BJ (cell line): Measurements from ENCODE around the gene PADI4. TPM values are rescaled to one million over a fixed set of nuclear protein-coding genes. Genes with fewer than 3 reads are reported as not detected.

Experiments
- CTCF ChIA-PET: fragments of 350-600 bp; formaldehyde crosslinking; extraction: SDS; loops from one replicate; lab custom pipeline; 2021; ENCODE audit warnings: antibody characterized with exemption, inconsistent platforms; lab: Yijun Ruan, JAX
- POLR2A ChIA-PET: fragments of 300-600 bp; sonication (Branson Sonifier 250); formaldehyde crosslinking; extraction: SDS; loops from one replicate; lab custom pipeline; 2021; ENCODE audit warnings: antibody characterized with exemption; lab: Charles Lee
- DNase-seq: peaks from one replicate; pipeline ENCODE4 v3.0.0-alpha.2; 2011; ENCODE audit warnings: low read depth
- H3K27me3 ChIP-seq: 2 replicates; pipeline ENCODE4 v1.6.0; 2011; ENCODE audit warnings: low read length; ENCODE audit not compliant: control insufficient read depth, insufficient read depth
- H3K36me3 ChIP-seq: 2 replicates; pipeline ENCODE4 v1.5.1; 2011; ENCODE audit warnings: low read length; ENCODE audit not compliant: control insufficient read depth, insufficient read depth
- H3K4me3 ChIP-seq: 2 replicates; pipeline ENCODE4 v1.5.1; 2011; ENCODE audit warnings: low read depth, mild to moderate bottlenecking, control low read depth, low read length
- CTCF ChIP-seq: IDR thresholded peaks from 2 replicates; pipeline ENCODE4 v1.5.1; 2011; ENCODE audit warnings: low read depth, mild to moderate bottlenecking, control low read depth, inconsistent platforms, low read length, moderate library complexity; ENCODE audit not compliant: insufficient read depth
- polyA plus RNA-seq: library from polyadenylated mRNA; depleted of rRNA; stranded (reverse); fragments of >200 nt; gene quantifications from 2 replicates; pipeline ENCODE4 v1.2.3, GENCODE V29; 2011

The PADI4 gene
- polyA plus RNA-seq, 1 experiment, result not detected

GRCh38 chr1:17280436-17280835 is 27.6 kb upstream of the PADI4 start:
- Histone ChIP-seq H3K27me3 (peaks cover 17% of the 10 kb centered on the region), H3K4me3 (no peak overlapping the region), H3K36me3 (no peaks in the 10 kb centered on the region)
- CTCF ChIA-PET, result interaction anchor here (2.3 kb wide), 1 partner anchor 55 kb away, joined by 7 read pairs; no protein-coding TSS in a partner anchor
- POLR2A ChIA-PET, result no interaction called here
- DNase-seq, result no peak
- TF ChIP-seq CTCF, result no peak

DNA sequence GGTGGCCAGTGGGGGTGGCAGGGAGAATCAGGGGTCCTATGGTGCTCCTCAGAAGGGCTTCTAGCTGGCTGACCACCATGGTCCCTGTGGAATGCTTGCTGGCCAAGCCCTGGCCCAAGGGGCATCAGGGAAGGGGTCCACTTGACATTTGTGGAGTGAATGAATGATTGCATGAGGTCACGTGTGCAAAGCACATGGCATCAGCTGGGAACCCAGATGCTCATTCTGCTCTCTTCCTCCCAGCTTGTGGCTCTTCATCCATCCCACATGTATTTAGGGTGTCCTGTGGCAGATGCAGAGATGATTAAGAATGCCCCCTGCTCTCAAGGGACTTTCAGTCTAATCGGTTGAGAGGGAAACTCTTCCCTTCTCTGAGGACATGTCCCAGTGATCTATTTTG is 27.1 kb upstream of the PADI4 start:
- no peak for DNase-seq
- Histone ChIP-seq H3K4me3 (no peak overlapping the region), H3K36me3 (no peaks in the 10 kb centered on the region), H3K27me3 (peaks cover 17% of the 10 kb centered on the region)
- POLR2A ChIA-PET, result no interaction called here
- TF ChIP-seq CTCF, result no peak
- CTCF ChIA-PET, result interaction anchor here (2.3 kb wide), 1 partner anchor 55 kb away, joined by 7 read pairs; no protein-coding TSS in a partner anchor

DNA sequence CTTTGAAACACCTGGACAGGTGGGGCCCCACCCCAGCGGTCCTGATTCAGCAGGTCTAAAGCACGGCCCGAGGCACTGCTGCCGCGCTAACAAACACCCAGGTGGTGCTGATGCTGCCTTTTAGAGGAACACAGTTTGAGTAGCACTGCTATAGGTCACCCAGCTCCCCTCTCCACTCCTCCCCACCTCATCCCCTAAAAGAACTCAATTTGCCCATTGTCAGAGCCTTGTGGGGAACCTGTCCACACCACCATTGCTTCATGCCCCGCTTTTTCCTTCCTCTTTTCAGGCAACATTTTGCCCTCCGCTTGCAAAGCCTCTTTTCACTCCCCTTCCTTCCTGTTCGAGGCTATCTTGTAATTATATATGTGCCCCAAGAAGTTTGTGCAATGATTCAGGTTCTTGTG is 26.2 kb upstream of the PADI4 start:
- no peak for DNase-seq
- ChIA-PET POLR2A (no interaction called here), CTCF (interaction anchor here (1.0 to 2.3 kb wide), 2 partner anchors 8 to 54 kb away, joined by 3 to 7 read pairs; no protein-coding TSS in a partner anchor)
- Histone ChIP-seq H3K4me3 (no peak overlapping the region), H3K36me3 (no peaks in the 10 kb centered on the region), H3K27me3 (peaks cover 17% of the 10 kb centered on the region)
- no peak for TF ChIP-seq CTCF

GRCh38 chr1:17282836-17283235 is 25.2 kb upstream of the PADI4 start:
- DNase-seq, result no peak
- POLR2A ChIA-PET, result no interaction called here
- H3K4me3 ChIP-seq, result no peak overlapping the region
- H3K36me3 ChIP-seq, result no peaks in the 10 kb centered on the region
- CTCF ChIA-PET, result interaction anchor here (1.0 to 1.8 kb wide), 3 partner anchors 8 to 11 kb away, joined by 3 to 4 read pairs (median 4); no protein-coding TSS in a partner anchor
- H3K27me3 ChIP-seq, result peaks cover 17% of the 10 kb centered on the region
- no peak for TF ChIP-seq CTCF

DNA sequence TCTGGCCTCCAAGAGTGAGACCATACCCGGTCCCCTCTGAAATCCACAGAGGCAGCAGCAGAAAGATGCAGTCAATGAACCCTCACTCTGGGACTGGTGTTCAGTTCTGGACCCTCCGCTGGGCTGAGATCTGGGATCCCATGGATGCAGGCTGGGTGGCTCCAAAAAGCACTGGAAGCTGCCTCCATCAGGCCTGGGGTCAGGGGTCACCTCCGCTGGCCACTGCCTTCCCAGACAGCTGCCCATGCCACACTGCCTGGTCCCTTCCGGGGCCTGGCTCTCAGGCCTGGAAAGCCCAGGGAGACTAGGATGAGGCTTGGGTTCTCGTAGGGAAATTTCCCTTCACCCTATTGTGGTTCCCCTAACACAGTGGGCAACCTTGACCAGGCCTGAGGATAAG is 21.4 kb upstream of the PADI4 start:
- Histone ChIP-seq H3K27me3 (peaks cover 17% of the 10 kb centered on the region), H3K36me3 (no peaks in the 10 kb centered on the region), H3K4me3 (no peak overlapping the region)
- no peak for DNase-seq
- TF ChIP-seq CTCF, result no peak
- CTCF ChIA-PET, result interaction anchor here (0.9 to 1.4 kb wide), 4 partner anchors 12 to 161 kb away, joined by 3 to 5 read pairs (median 3); no protein-coding TSS in a partner anchor
- POLR2A ChIA-PET, result no interaction called here
